ENCODE data around the gene CDH26.

GRCh38 chr20:60009826-60010616, 51.8 kb downstream of the CDH26 start:
- TF ChIP-seq CTCF (IDR thresholded peaks at IDR 0.05) (no peak), POLR2A (IDR thresholded peaks at IDR 0.05) (no peak), EP300 (IDR thresholded peaks at IDR 0.05) (no peak)

Measured in ovary (tissue), 3 donors.